GM12872 (cell line): ENCODE results near the gene RALGAPA1.

ENCODE experiments used
- TF ChIP-seq, protein P1 (sequence below): IDR thresholded peaks from 3 replicates; pipeline ENCODE4 v1.5.1; 2011; ENCODE audit warnings: low read depth, mild to moderate bottlenecking, low read length, moderate library complexity; ENCODE audit not compliant: insufficient read depth

The RALGAPA1 gene

DNA sequence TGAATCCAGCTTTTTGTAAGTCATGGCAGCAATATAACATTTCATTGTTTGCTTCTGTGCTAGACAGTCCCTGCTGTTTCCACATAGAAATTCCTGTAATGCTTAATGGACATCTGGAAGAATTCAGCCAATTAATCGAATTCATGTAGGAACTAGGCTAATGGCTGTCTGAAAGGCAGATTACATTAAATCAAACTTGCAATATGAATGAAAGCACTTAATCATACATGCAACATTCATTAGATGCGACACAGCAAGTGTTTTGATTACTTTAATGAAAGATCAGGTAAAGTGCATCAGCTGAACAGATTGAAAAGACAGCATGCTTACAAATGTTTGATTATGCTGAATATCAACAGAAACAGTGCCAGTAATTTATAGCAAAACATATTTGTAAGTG is 299.2 kb downstream of the RALGAPA1 start:
- TF ChIP-seq, protein P1, sequence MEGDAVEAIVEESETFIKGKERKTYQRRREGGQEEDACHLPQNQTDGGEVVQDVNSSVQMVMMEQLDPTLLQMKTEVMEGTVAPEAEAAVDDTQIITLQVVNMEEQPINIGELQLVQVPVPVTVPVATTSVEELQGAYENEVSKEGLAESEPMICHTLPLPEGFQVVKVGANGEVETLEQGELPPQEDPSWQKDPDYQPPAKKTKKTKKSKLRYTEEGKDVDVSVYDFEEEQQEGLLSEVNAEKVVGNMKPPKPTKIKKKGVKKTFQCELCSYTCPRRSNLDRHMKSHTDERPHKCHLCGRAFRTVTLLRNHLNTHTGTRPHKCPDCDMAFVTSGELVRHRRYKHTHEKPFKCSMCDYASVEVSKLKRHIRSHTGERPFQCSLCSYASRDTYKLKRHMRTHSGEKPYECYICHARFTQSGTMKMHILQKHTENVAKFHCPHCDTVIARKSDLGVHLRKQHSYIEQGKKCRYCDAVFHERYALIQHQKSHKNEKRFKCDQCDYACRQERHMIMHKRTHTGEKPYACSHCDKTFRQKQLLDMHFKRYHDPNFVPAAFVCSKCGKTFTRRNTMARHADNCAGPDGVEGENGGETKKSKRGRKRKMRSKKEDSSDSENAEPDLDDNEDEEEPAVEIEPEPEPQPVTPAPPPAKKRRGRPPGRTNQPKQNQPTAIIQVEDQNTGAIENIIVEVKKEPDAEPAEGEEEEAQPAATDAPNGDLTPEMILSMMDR: no peak

DNA sequence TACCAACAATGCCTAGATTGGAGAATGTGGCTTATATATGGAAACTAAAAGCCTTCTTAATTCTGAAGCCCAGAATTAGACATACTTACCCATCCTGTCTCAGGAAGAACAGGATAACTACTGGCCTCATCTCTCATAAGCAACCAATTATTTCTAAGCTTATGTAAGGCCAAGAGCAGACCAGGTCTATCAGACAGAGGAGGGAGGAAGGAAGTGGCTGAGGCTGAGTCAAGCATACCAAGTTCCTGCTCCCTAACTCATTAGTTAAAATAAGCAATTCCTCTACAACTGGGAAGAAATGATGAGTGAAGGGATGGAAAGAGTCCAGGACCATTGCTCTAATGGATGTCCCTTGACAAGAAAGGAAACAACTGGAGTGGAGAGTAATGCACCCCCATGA is 302.2 kb downstream of the RALGAPA1 start:
- TF ChIP-seq, protein P1: no peak

DNA sequence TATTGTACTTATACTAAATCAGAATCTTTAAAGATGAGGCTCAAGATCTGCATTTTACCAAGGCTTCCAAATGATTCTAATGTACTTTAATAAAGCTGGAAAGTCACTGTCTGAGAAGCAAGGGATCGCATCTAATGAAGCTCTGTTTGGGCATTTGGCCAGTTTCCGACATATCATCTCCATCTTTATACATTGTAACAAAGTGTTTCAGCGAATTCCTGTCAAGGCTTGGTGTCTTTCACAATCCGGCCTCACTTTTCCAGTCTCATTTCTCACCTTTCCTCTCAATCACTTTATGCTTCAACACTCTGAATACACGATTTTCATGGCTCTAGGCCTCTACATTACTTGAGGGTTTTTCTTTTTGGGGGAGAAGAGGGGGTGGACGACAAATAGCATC is 302.6 kb downstream of the RALGAPA1 start:
- TF ChIP-seq, protein P1: no peak

DNA sequence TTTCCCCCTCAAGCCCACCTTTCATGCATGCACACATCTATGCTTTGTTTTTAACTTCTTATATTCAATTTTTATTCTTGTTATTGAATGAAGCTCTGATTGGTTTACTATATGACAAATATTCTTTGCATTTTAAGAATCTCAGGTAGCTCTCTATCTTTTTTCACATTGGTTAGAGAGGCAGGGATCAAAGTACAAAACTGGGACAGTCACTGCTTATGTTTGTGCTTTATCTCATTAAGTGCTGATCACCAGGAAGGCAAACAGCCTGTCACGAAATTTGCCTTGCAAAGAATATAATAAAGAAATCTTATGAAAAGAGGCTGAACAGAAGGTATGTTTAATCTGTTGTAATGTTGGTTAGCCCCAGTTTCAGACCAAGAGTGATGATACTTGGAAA is 304.8 kb downstream of the RALGAPA1 start:
- TF ChIP-seq, protein P1: no peak

DNA sequence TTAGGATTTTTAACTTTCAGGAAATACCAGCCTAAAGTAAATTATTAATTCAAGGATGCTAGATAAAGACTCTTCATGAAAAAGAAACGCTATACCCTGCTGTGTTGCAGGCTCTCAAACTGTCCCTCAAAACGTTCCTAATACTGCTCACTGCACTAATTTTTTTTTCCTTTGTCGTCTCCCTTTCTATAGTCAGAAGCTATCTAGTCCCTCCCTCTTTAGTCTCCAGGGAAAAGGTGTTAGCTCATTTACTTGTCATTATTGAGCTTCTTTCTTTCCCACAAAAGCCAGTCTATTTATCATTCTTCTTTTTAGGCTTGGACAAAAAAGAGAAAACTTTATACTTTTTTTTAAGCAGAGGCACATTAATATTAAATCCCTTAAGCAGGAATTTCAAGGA is 305.4 kb downstream of the RALGAPA1 start:
- TF ChIP-seq, protein P1: no peak

DNA sequence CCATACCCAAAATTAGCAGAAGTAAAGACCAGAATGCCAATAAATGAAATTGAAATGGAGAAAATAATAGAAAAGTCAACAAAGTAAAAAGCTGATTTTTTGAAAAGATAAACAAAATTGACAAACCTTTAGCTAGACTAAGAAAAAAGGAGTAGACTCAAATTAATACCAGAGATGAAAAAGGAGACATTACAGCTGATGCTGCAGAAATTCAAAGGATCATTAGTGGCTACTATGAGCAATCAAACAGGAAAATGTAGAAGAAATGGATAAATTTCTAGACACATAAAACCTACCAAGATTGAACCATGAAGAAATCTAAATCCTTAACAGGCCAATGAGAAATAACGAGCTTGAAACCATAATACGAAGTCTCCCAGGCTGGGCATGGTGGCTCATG is 309.9 kb downstream of the RALGAPA1 start:
- TF ChIP-seq, protein P1: no peak

DNA sequence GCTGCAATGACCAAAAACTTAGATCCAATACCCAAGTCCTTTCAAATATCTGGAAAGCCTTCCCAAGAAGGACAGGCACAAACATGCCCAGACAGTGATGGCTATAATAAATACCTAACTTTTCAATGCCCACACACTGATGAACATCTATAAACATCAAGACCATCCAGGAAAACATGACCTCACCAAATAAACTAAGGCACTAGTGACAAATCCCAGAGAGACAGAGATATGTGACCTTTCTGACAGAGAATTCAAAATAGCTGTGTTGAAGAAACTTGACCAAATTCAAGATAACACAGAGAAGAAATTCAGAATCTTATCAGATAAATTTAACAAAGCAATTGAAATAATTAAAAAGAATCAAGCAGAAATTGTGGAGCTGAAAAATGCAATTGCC is 313.8 kb downstream of the RALGAPA1 start:
- TF ChIP-seq, protein P1: no peak

DNA sequence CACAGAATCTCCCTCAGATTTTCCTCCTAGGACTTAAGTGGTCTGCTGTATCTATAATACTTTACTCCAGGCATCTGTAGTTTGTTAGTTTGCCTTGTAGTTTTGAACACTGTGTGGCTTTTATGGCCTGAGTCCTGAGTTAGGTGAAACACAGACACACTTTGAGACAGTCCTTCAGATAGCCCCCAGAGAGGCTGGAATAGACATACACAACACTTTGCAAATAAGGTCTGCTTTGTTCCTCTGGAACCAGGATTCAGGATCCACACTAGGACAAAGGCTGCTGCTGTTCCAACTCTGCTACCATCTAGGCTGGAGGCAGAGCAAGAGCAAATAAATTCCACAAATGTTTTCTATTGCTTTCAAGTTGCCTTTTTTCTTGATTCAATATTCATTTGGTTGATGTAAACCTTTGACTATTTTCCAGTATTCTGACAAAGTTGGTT is 316.5 kb downstream of the RALGAPA1 start:
- TF ChIP-seq, protein P1: no peak
